WTC11 (cell line): ENCODE measurements around the gene KCNK3. TPM values are rescaled to one million over a fixed set of nuclear protein-coding genes. Genes with fewer than 3 reads are reported as not detected.

Experiments used
- ATAC-seq: fragments of 200-7000 bp; cut with Tn5 transposase; 2 replicates; pipeline ENCODE4 v1.10.0; 2021; ENCODE audit warnings: mild to moderate bottlenecking, moderate library complexity
- CTCF ChIA-PET: fragments of 300-600 bp; sonication (Branson Sonifier 250); formaldehyde crosslinking; loops from one replicate; lab custom pipeline; 2021; ENCODE audit warnings: antibody characterized with exemption; lab: Charles Lee
- POLR2A ChIA-PET: fragments of 350-600 bp; sonication (Branson Sonifier 250); formaldehyde crosslinking; loops from one replicate; lab custom pipeline; 2021; ENCODE audit warnings: antibody characterized with exemption; lab: Charles Lee
- DNase-seq: peaks from one replicate; pipeline ENCODE4 v3.0.0; 2021; ENCODE audit warnings: low spot score
- H3K27ac Mint-ChIP-seq: 2 replicates; pipeline ENCODE4 v1.8.0; 2021; ENCODE audit warnings: mixed read lengths
- H3K27me3 Mint-ChIP-seq: 2 replicates; pipeline ENCODE4 v1.8.0; 2021; ENCODE audit warnings: low read depth, mild to moderate bottlenecking, moderate library complexity, mixed read lengths
- H3K36me3 Mint-ChIP-seq: 2 replicates; pipeline ENCODE4 v1.8.0; 2021; ENCODE audit warnings: mixed read lengths
- H3K4me1 Mint-ChIP-seq: 2 replicates; pipeline ENCODE4 v1.8.0; 2022; ENCODE audit warnings: mixed read lengths
- H3K4me3 Mint-ChIP-seq: 2 replicates; pipeline ENCODE4 v1.8.0; 2021; ENCODE audit warnings: mild to moderate bottlenecking, moderate library complexity, mixed read lengths
- H3K9me3 Mint-ChIP-seq: 2 replicates; pipeline ENCODE4 v1.8.0; 2021; ENCODE audit warnings: mixed read lengths
- ATF1 ChIP-seq: sonication (generic); formaldehyde crosslinking; IDR thresholded peaks from 2 replicates; pipeline ENCODE4 v1.8.1; 2023; ENCODE audit warnings: mild to moderate bottlenecking, moderate library complexity, missing genetic modification reagents
- CREM ChIP-seq: sonication (generic); formaldehyde crosslinking; IDR thresholded peaks from 2 replicates; pipeline ENCODE4 v1.8.1; 2022; ENCODE audit warnings: mild to moderate bottlenecking, missing genetic modification reagents, moderate library complexity
- CTCF ChIP-seq: fragments of 200-600 bp; IDR thresholded peaks from 2 replicates; pipeline ENCODE4 v1.8.0; 2022; ENCODE audit warnings: antibody characterized with exemption
- ELF4 ChIP-seq: sonication (generic); formaldehyde crosslinking; IDR thresholded peaks from 2 replicates; pipeline ENCODE4 v1.8.1; 2022; ENCODE audit warnings: low read depth, mild to moderate bottlenecking, moderate library complexity, missing genetic modification reagents
- EMX1 ChIP-seq: fragments of 250-450 bp; sonication (Bioruptor Pico); IDR thresholded peaks from 2 replicates; pipeline ENCODE4 v1.8.0; 2021; ENCODE audit warnings: mild to moderate bottlenecking
- ETV6 ChIP-seq: sonication (generic); formaldehyde crosslinking; IDR thresholded peaks from 2 replicates; pipeline ENCODE4 v1.8.1; 2022; ENCODE audit warnings: mild to moderate bottlenecking, missing genetic modification reagents
- FOXJ3 ChIP-seq: sonication (generic); formaldehyde crosslinking; IDR thresholded peaks from 2 replicates; pipeline ENCODE4 v1.9.0; 2021; ENCODE audit warnings: missing genetic modification reagents, mild to moderate bottlenecking, borderline replicate concordance
- FOXK1 ChIP-seq: sonication (generic); formaldehyde crosslinking; IDR thresholded peaks from 2 replicates; pipeline ENCODE4 v1.8.0; 2022; ENCODE audit warnings: mild to moderate bottlenecking, moderate library complexity, missing genetic modification reagents
- IRF2 ChIP-seq: sonication (generic); formaldehyde crosslinking; IDR thresholded peaks from 2 replicates; pipeline ENCODE4 v1.8.0; 2022; ENCODE audit warnings: low read depth, missing genetic modification reagents, borderline replicate concordance
- JAZF1 ChIP-seq: fragments of 250-450 bp; sonication (Bioruptor Pico); IDR thresholded peaks from 2 replicates; pipeline ENCODE4 v1.9.0; 2021; ENCODE audit warnings: moderate library complexity, mild to moderate bottlenecking, inconsistent platforms
- MXD4 ChIP-seq: fragments of 250-450 bp; sonication (Bioruptor Pico); IDR thresholded peaks from 2 replicates; pipeline ENCODE4 v1.8.0; 2021; ENCODE audit warnings: mild to moderate bottlenecking, moderate library complexity, borderline replicate concordance
- OVOL2 ChIP-seq: fragments of 250-450 bp; sonication (Bioruptor Pico); IDR thresholded peaks from 2 replicates; pipeline ENCODE4 v1.9.0; 2021; ENCODE audit warnings: mild to moderate bottlenecking, borderline replicate concordance
- ZNF232 ChIP-seq: sonication (generic); formaldehyde crosslinking; IDR thresholded peaks from 2 replicates; pipeline ENCODE4 v1.8.0; 2022; ENCODE audit warnings: mild to moderate bottlenecking, missing genetic modification reagents
- ZNF263 ChIP-seq: sonication (generic); formaldehyde crosslinking; IDR thresholded peaks from 2 replicates; pipeline ENCODE4 v1.8.1; 2022; ENCODE audit warnings: low read depth, mild to moderate bottlenecking, moderate library complexity, missing genetic modification reagents
- ZNF317 ChIP-seq: sonication (generic); formaldehyde crosslinking; IDR thresholded peaks from 2 replicates; pipeline ENCODE4 v1.8.1; 2023; ENCODE audit warnings: low read depth, mild to moderate bottlenecking, moderate library complexity, missing genetic modification reagents, borderline replicate concordance
- ZNF416 ChIP-seq: fragments of 250-450 bp; sonication (Bioruptor Pico); IDR thresholded peaks from 2 replicates; pipeline ENCODE4 v1.9.0; 2021; ENCODE audit warnings: mild to moderate bottlenecking, inconsistent platforms
- total RNA-seq: library from RNA; stranded (reverse); gene quantifications from 3 replicates; pipeline ENCODE4 v1.2.3, GENCODE V29; 2021
- TF ChIP-seq, protein P1 (sequence below): fragments of 250-450 bp; sonication (Bioruptor Pico); IDR thresholded peaks from 2 replicates; pipeline ENCODE4 v1.9.0; 2021; ENCODE audit warnings: mild to moderate bottlenecking
- TF ChIP-seq, protein P2 (sequence below): sonication (generic); formaldehyde crosslinking; IDR thresholded peaks from 2 replicates; pipeline ENCODE4 v1.8.0; 2022; ENCODE audit warnings: mild to moderate bottlenecking, missing genetic modification reagents
- TF ChIP-seq, protein P3 (sequence below): sonication (generic); formaldehyde crosslinking; IDR thresholded peaks from 2 replicates; pipeline ENCODE4 v1.8.1; 2023; ENCODE audit warnings: mild to moderate bottlenecking, missing genetic modification reagents, borderline replicate concordance

KCNK3 gene
- total RNA-seq, 1 experiment from 2014 or later = 0.22 TPM

DNA sequence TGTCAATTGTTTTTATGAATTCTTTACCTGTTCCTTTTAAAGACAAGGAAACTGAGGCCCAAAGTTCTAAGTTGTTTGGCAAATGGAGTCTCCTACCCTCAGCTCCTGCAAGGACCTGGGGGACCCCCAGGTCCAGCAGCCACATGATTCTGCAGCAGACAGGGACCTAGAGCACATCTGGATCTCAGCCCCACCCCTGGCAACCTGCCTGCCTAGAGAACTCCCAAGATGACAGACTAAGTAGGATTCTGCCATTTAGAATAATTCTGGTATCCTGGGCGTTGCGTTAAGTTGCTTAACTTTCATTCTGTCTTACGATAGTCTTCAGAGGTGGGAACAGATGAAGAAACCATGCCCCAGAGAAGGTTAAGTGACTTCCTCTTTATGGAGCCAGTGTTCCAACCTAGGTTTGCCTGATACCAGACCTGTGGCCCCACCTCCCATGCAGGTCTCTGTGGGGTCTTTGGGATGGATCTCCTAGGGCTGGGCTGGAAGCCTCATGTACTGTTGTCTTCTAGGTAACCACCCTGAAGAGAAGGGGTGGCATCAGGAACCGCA is 87.8 kb downstream of the KCNK3 start:
- ChIA-PET CTCF (no interaction called here), POLR2A (interaction anchor here (0.7 kb wide), 1 partner anchor 81 kb away, joined by 4 read pairs; no protein-coding TSS in a partner anchor)
- peaks cover 3% of the 10 kb centered on the region for H3K27me3 Mint-ChIP-seq
- no peaks in the 10 kb centered on the region for H3K9me3 Mint-ChIP-seq
- H3K4me3 Mint-ChIP-seq = no peak overlapping the region
- H3K27ac Mint-ChIP-seq = no peak overlapping the region
- no peak for DNase-seq
- H3K4me1 Mint-ChIP-seq = no peaks in the 10 kb centered on the region
- TF ChIP-seq, protein P1, sequence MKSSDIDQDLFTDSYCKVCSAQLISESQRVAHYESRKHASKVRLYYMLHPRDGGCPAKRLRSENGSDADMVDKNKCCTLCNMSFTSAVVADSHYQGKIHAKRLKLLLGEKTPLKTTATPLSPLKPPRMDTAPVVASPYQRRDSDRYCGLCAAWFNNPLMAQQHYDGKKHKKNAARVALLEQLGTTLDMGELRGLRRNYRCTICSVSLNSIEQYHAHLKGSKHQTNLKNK (CRISPR knock-in tag) = no peak
- TF ChIP-seq ELF4 (CRISPR knock-in tag) = no peak
- TF ChIP-seq ZNF263 (CRISPR knock-in tag) = no peak
- no peak for TF ChIP-seq OVOL2
- no peak for TF ChIP-seq ZNF416 (CRISPR knock-in tag)
- TF ChIP-seq FOXJ3 (CRISPR knock-in tag) = no peak
- TF ChIP-seq CREM (CRISPR knock-in tag) = no peak
- TF ChIP-seq, protein P2, sequence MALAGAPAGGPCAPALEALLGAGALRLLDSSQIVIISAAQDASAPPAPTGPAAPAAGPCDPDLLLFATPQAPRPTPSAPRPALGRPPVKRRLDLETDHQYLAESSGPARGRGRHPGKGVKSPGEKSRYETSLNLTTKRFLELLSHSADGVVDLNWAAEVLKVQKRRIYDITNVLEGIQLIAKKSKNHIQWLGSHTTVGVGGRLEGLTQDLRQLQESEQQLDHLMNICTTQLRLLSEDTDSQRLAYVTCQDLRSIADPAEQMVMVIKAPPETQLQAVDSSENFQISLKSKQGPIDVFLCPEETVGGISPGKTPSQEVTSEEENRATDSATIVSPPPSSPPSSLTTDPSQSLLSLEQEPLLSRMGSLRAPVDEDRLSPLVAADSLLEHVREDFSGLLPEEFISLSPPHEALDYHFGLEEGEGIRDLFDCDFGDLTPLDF = no peak
- no peak for TF ChIP-seq EMX1 (CRISPR knock-in tag)
- no peak for TF ChIP-seq IRF2 (CRISPR knock-in tag)
- no peak for TF ChIP-seq FOXK1 (CRISPR knock-in tag)
- no peak for TF ChIP-seq ETV6 (CRISPR knock-in tag)
- no peak for TF ChIP-seq ATF1 (CRISPR knock-in tag)
- TF ChIP-seq MXD4 (CRISPR knock-in tag) = no peak
- no peak for TF ChIP-seq ZNF232
- no peak for TF ChIP-seq CTCF
- no peak for TF ChIP-seq JAZF1 (CRISPR knock-in tag)
- no peak for TF ChIP-seq ZNF317 (CRISPR knock-in tag)
- TF ChIP-seq, protein P3, sequence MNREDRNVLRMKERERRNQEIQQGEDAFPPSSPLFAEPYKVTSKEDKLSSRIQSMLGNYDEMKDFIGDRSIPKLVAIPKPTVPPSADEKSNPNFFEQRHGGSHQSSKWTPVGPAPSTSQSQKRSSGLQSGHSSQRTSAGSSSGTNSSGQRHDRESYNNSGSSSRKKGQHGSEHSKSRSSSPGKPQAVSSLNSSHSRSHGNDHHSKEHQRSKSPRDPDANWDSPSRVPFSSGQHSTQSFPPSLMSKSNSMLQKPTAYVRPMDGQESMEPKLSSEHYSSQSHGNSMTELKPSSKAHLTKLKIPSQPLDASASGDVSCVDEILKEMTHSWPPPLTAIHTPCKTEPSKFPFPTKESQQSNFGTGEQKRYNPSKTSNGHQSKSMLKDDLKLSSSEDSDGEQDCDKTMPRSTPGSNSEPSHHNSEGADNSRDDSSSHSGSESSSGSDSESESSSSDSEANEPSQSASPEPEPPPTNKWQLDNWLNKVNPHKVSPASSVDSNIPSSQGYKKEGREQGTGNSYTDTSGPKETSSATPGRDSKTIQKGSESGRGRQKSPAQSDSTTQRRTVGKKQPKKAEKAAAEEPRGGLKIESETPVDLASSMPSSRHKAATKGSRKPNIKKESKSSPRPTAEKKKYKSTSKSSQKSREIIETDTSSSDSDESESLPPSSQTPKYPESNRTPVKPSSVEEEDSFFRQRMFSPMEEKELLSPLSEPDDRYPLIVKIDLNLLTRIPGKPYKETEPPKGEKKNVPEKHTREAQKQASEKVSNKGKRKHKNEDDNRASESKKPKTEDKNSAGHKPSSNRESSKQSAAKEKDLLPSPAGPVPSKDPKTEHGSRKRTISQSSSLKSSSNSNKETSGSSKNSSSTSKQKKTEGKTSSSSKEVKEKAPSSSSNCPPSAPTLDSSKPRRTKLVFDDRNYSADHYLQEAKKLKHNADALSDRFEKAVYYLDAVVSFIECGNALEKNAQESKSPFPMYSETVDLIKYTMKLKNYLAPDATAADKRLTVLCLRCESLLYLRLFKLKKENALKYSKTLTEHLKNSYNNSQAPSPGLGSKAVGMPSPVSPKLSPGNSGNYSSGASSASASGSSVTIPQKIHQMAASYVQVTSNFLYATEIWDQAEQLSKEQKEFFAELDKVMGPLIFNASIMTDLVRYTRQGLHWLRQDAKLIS (CRISPR knock-in tag) = no peak
- TF ChIP-seq, all 79 proteins: peak for 0
- peaks cover 7% of the 10 kb centered on the region; the same call in 1 of the 2 replicates for H3K36me3 Mint-ChIP-seq
- ATAC-seq = no peak

Other genes starting within 250 kb of the KCNK3 start
- 0.05 to 0.26 TPM (median 0.07 TPM) in 3 replicates for gene OTOF, start 214.6 kb upstream of the KCNK3 start, total RNA-seq
- gene CIB4, start 51.4 kb upstream of the KCNK3 start, total RNA-seq = not detected in 3 replicates
- gene SLC35F6, start 71.6 kb downstream of the KCNK3 start, total RNA-seq = 10.3 to 12.0 TPM (median 11.9 TPM) in 3 replicates
- gene CENPA, start 93.3 kb downstream of the KCNK3 start, total RNA-seq = 37.4 to 45.6 TPM (median 40.2 TPM) in 3 replicates
- 7.6 to 12.1 TPM (median 9.2 TPM) in 3 replicates for gene DPYSL5, start 155.4 kb downstream of the KCNK3 start, total RNA-seq